Cardiac fibroblast (primary cell): ENCODE data around the gene PDE4D.

Experiments used
- DNase-seq, 2 donors: peaks; one replicate each; pipeline versions ENCODE4 v3.0.0 to v3.0.0-alpha.2; 2010; ENCODE audit warnings: low read depth in 2 of 2
- H3K4me3 ChIP-seq, 2 donors: replicated peaks in 1 of 2; 1 replicate in 1 of 2; 2 replicates in 1 of 2; pipeline ENCODE4 v1.5.1; 2011; ENCODE audit warnings: low read depth in 2 of 2, low read length in 2 of 2, mild to moderate bottlenecking in 2 of 2, moderate library complexity in 1 of 2
- CTCF ChIP-seq: IDR thresholded peaks from one replicate; pipeline ENCODE4 v1.5.1; 2011; ENCODE audit warnings: low read depth, mild to moderate bottlenecking, low read length, inconsistent platforms

PDE4D gene

GRCh38 chr5:58926541-58926935, 967.0 kb downstream of the PDE4D start:
- no peak overlapping the region for H3K4me3 ChIP-seq
- no peak for TF ChIP-seq CTCF
- no peak for DNase-seq

- H3K4me3 ChIP-seq = no peak overlapping the region
- DNase-seq = no peak
- no peak for TF ChIP-seq CTCF
Observed at GRCh38 chr5:58925627-58926540, 967.6 kb downstream of the PDE4D start.

GRCh38 chr5:58924306-58924705, 969.2 kb downstream of the PDE4D start:
- no peak for DNase-seq
- no peak overlapping the region for H3K4me3 ChIP-seq

GRCh38 chr5:58923355-58923754, 970.2 kb downstream of the PDE4D start:
- TF ChIP-seq CTCF = no peak
- no peak for DNase-seq

More at GRCh38 chr5:58924306-58924705, 969.2 kb downstream of the PDE4D start:
- no peak for TF ChIP-seq CTCF

GRCh38 chr5:58922461-58923171, 970.9 kb downstream of the PDE4D start:
- H3K4me3 ChIP-seq = no peak overlapping the region
- TF ChIP-seq CTCF = no peak
- peak in 1 of 2 donors; percentile 75 for DNase-seq

More at GRCh38 chr5:58923355-58923754, 970.2 kb downstream of the PDE4D start:
- H3K4me3 ChIP-seq = no peak overlapping the region

GRCh38 chr5:58921159-58921558, 972.4 kb downstream of the PDE4D start:
- H3K4me3 ChIP-seq = no peak overlapping the region
- peak; percentile 21 to 23 for DNase-seq
- no peak for TF ChIP-seq CTCF
